ENCODE measurements around the gene GABRG3.

Gene GABRG3

GRCh38 chr15:27095886-27096624, 125.1 kb downstream of the GABRG3 start:
- no peak for DNase-seq (ENCODE audit: low read depth in 2 of 2)

- DNase-seq (ENCODE audit: low read depth in 2 of 2) = no peak
Observed at GRCh38 chr15:27097506-27097905, 126.5 kb downstream of the GABRG3 start.

- DNase-seq (ENCODE audit: low read depth in 2 of 2) = no peak
Observed at GRCh38 chr15:27101982-27102381, 131.0 kb downstream of the GABRG3 start.

GRCh38 chr15:27111323-27111722, 140.3 kb downstream of the GABRG3 start:
- no peak for DNase-seq (ENCODE audit: low read depth in 2 of 2)

GRCh38 chr15:27114473-27114872, 143.5 kb downstream of the GABRG3 start:
- no peak for DNase-seq (ENCODE audit: low read depth in 2 of 2)

- no peak for DNase-seq (ENCODE audit: low read depth in 2 of 2)
Observed at GRCh38 chr15:27119695-27120266, 148.8 kb downstream of the GABRG3 start.

GRCh38 chr15:27121672-27122071, 150.7 kb downstream of the GABRG3 start:
- no peak for DNase-seq (ENCODE audit: low read depth in 2 of 2)

- DNase-seq (ENCODE audit: low read depth in 2 of 2) = no peak
Observed at GRCh38 chr15:27123291-27123690, 152.3 kb downstream of the GABRG3 start.

- no peak for DNase-seq (ENCODE audit: low read depth in 2 of 2)
Observed at GRCh38 chr15:27123808-27124207, 152.8 kb downstream of the GABRG3 start.

- no peak for DNase-seq (ENCODE audit: low read depth in 2 of 2)
Observed at GRCh38 chr15:27124287-27124871, 153.4 kb downstream of the GABRG3 start.

GRCh38 chr15:27125185-27125584, 154.2 kb downstream of the GABRG3 start:
- DNase-seq (ENCODE audit: low read depth in 2 of 2) = no peak

GRCh38 chr15:27126449-27126848, 155.5 kb downstream of the GABRG3 start:
- no peak for DNase-seq (ENCODE audit: low read depth in 2 of 2)

GRCh38 chr15:27127815-27128570, 157.0 kb downstream of the GABRG3 start:
- DNase-seq (ENCODE audit: low read depth in 2 of 2) = no peak

GRCh38 chr15:27133249-27133648, 162.3 kb downstream of the GABRG3 start:
- no peak for DNase-seq (ENCODE audit: low read depth in 2 of 2)

GRCh38 chr15:27134481-27134880, 163.5 kb downstream of the GABRG3 start:
- DNase-seq (ENCODE audit: low read depth in 2 of 2) = no peak

GRCh38 chr15:27135151-27135550, 164.2 kb downstream of the GABRG3 start:
- no peak for DNase-seq (ENCODE audit: low read depth in 2 of 2)

GRCh38 chr15:27137127-27137526, 166.1 kb downstream of the GABRG3 start:
- no peak for DNase-seq (ENCODE audit: low read depth in 2 of 2)

GRCh38 chr15:27165590-27165989, 194.6 kb downstream of the GABRG3 start:
- DNase-seq (ENCODE audit: low read depth in 2 of 2) = no peak

- DNase-seq (ENCODE audit: low read depth in 2 of 2) = no peak
Observed at GRCh38 chr15:27166917-27167316, 195.9 kb downstream of the GABRG3 start.

GRCh38 chr15:27167738-27168137, 196.8 kb downstream of the GABRG3 start:
- DNase-seq (ENCODE audit: low read depth in 2 of 2) = no peak

GRCh38 chr15:27170851-27171250, 199.9 kb downstream of the GABRG3 start:
- no peak for DNase-seq (ENCODE audit: low read depth in 2 of 2)

- DNase-seq (ENCODE audit: low read depth in 2 of 2) = no peak
Observed at GRCh38 chr15:27172821-27173220, 201.8 kb downstream of the GABRG3 start.
